ENCODE results near the gene S1PR4.
"Not testable (repeated sequence)": the region's sequence is repeated elsewhere in the genome, so short reads cannot be mapped to it uniquely, and the experiment has no call there.

Gene S1PR4

GRCh38 chr19:3151563-3152418 is 26.8 kb upstream of the S1PR4 start:
- no peak for DNase-seq (ENCODE audit: low read depth in 3 of 3)

- no peak for DNase-seq (ENCODE audit: low read depth in 3 of 3)
Observed at GRCh38 chr19:3152419-3152780, 26.2 kb upstream of the S1PR4 start.

- no peak for DNase-seq (ENCODE audit: low read depth in 3 of 3)
Observed at GRCh38 chr19:3153286-3154230, 25.0 kb upstream of the S1PR4 start.

- DNase-seq (ENCODE audit: low read depth in 3 of 3): not testable (repeated sequence)
Observed at GRCh38 chr19:3154447-3154846, 24.1 kb upstream of the S1PR4 start.

GRCh38 chr19:3154957-3155736 is 23.4 kb upstream of the S1PR4 start:
- peak; percentile 81 to 84 (median 82) for DNase-seq (ENCODE audit: low read depth in 3 of 3)

- DNase-seq (ENCODE audit: low read depth in 3 of 3): no peak
Observed at GRCh38 chr19:3157096-3157845, 21.3 kb upstream of the S1PR4 start.

GRCh38 chr19:3159565-3159964 is 19.0 kb upstream of the S1PR4 start:
- no peak for DNase-seq (ENCODE audit: low read depth in 3 of 3)

GRCh38 chr19:3160219-3160618 is 18.4 kb upstream of the S1PR4 start:
- no peak for DNase-seq (ENCODE audit: low read depth in 3 of 3)

- no peak for DNase-seq (ENCODE audit: low read depth in 3 of 3)
Observed at GRCh38 chr19:3161453-3161852, 17.1 kb upstream of the S1PR4 start.

GRCh38 chr19:3162418-3163229 is 15.9 kb upstream of the S1PR4 start:
- peak in 1 of 3 donors; percentile 26 for DNase-seq (ENCODE audit: low read depth in 3 of 3)

GRCh38 chr19:3163230-3163886 is 15.2 kb upstream of the S1PR4 start:
- peak in 2 of 3 donors; percentile 50 to 67 for DNase-seq (ENCODE audit: low read depth in 3 of 3)

GRCh38 chr19:3163943-3164342 is 14.6 kb upstream of the S1PR4 start:
- DNase-seq (ENCODE audit: low read depth in 3 of 3): no peak

GRCh38 chr19:3167533-3168272 is 10.9 kb upstream of the S1PR4 start:
- no peak for DNase-seq (ENCODE audit: low read depth in 3 of 3)

GRCh38 chr19:3171894-3172672 is 6.5 kb upstream of the S1PR4 start:
- no peak for DNase-seq (ENCODE audit: low read depth in 3 of 3)

- not testable (repeated sequence) for DNase-seq (ENCODE audit: low read depth in 3 of 3)
Observed at GRCh38 chr19:3172673-3173000, 5.9 kb upstream of the S1PR4 start.

GRCh38 chr19:3175781-3176714 is 2.5 kb upstream of the S1PR4 start:
- no peak for DNase-seq (ENCODE audit: low read depth in 3 of 3)
